Measurements from ENCODE around the gene RETREG1.
"Not testable (repeated sequence)": the region's sequence is repeated elsewhere in the genome, so short reads cannot be mapped to it uniquely, and the experiment has no call there.

RETREG1 gene

DNA sequence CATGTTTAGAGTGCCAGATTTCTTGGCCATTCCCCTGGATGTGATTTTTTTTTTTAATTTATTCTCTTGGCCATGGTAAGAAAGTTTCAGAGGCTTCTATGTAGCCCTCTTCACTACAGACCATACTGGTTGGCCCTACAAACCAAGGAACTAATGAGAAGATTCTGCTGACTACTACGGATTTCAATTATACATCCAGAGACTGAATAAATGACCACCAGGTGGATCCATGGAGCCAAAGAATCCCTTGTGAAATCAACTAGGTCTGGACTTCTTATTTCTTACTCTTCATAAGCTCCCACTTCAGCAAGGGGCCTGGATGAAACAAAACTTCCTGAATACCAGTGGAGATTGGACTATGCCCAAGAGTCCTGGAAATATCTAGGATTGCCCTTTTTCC is 178.8 kb downstream of the RETREG1 start:
- no peak for DNase-seq

GRCh38 chr5:16436065-16436682 is 180.6 kb downstream of the RETREG1 start:
- not testable (repeated sequence) for DNase-seq

GRCh38 chr5:16431490-16431889 is 185.3 kb downstream of the RETREG1 start:
- DNase-seq, result peak; percentile 50

- DNase-seq, result no peak
Observed at GRCh38 chr5:16430349-16431089, 186.3 kb downstream of the RETREG1 start.

- DNase-seq, result no peak
Observed at GRCh38 chr5:16428359-16428758, 188.4 kb downstream of the RETREG1 start.

GRCh38 chr5:16427587-16427986 is 189.2 kb downstream of the RETREG1 start:
- peak; percentile 89 for DNase-seq
